HEK293 (cell line): ENCODE data around the gene DDO.

ENCODE experiments used
- CTCF ChIA-PET: fragments of 350-600 bp; formaldehyde crosslinking; extraction: SDS; loops from one replicate; lab custom pipeline; 2021; ENCODE audit warnings: antibody characterized with exemption; lab: Yijun Ruan, JAX
- POLR2A ChIA-PET: fragments of 300-600 bp; formaldehyde crosslinking; extraction: SDS; loops from one replicate; lab custom pipeline; 2020; ENCODE audit warnings: antibody characterized with exemption, inconsistent platforms; lab: Yijun Ruan, JAX
- H3K27ac ChIP-seq: fragments of 200-500 bp; sonication (Bioruptor generic); 2 replicates; pipeline ENCODE4 v1.5.1; 2014; ENCODE audit warnings: low read depth, low read length, control low read depth, inconsistent platforms; ENCODE audit errors: extremely low read depth
- H3K36me3 ChIP-seq, 2 experiments: fragments of 200-500 bp in 1 of 2; sonication (Bioruptor generic) in 1 of 2; 1 replicate in 1 of 2; 2 replicates in 1 of 2; pipeline ENCODE4 v1.5.1; 2014 to 2017; ENCODE audit warnings: inconsistent platforms in 2 of 2, low read length in 2 of 2; ENCODE audit not compliant: control insufficient read depth in 2 of 2, insufficient read depth in 1 of 2
- H3K4me1 ChIP-seq: fragments of 200-500 bp; sonication (Bioruptor generic); 2 replicates; pipeline ENCODE4 v1.5.1; 2014; ENCODE audit warnings: mild to moderate bottlenecking, low read length, inconsistent platforms; ENCODE audit not compliant: control insufficient read depth, insufficient read depth
- H3K4me3 ChIP-seq: 2 replicates; pipeline ENCODE4 v1.5.1; 2011; ENCODE audit warnings: low read depth, mild to moderate bottlenecking, control low read depth, low read length, moderate library complexity
- H3K9me3 ChIP-seq: fragments of 200-500 bp; sonication (Bioruptor generic); 2 replicates; pipeline ENCODE4 v1.5.1; 2014; ENCODE audit warnings: low read depth, low read length, inconsistent platforms; ENCODE audit not compliant: control insufficient read depth, insufficient read depth
- EGR2 ChIP-seq: fragments of 450-650 bp; formaldehyde crosslinking; IDR thresholded peaks from 2 replicates; pipeline ENCODE4 v1.5.1; 2016; ENCODE audit warnings: low read depth, missing biosample characterization, missing genetic modification characterization
- GLI2 ChIP-seq: fragments of 450-650 bp; formaldehyde crosslinking; IDR thresholded peaks from 2 replicates; pipeline ENCODE4; 2017; ENCODE audit warnings: missing biosample characterization, missing genetic modification characterization, low read depth, borderline replicate concordance
- GLIS1 ChIP-seq: fragments of 450-650 bp; formaldehyde crosslinking; IDR thresholded peaks from 2 replicates; pipeline ENCODE4 v1.5.1; 2016; ENCODE audit warnings: missing biosample characterization, missing genetic modification characterization
- HOXD13 ChIP-seq: sonication (generic); formaldehyde crosslinking; IDR thresholded peaks from 2 replicates; pipeline ENCODE4 v1.8.0; 2022; ENCODE audit warnings: missing genetic modification reagents, borderline replicate concordance
- INSM2 ChIP-seq: fragments of 450-650 bp; formaldehyde crosslinking; IDR thresholded peaks from 2 replicates; pipeline ENCODE4 v1.5.1; 2016; ENCODE audit warnings: missing biosample characterization, missing genetic modification characterization
- KLF10 ChIP-seq: fragments of 450-650 bp; IDR thresholded peaks from 2 replicates; pipeline ENCODE4 v1.5.1; 2018; ENCODE audit warnings: missing biosample characterization, mild to moderate bottlenecking, missing genetic modification characterization
- KLF9 ChIP-seq: fragments of 450-650 bp; formaldehyde crosslinking; IDR thresholded peaks from 2 replicates; pipeline ENCODE4 v1.5.1; 2016; ENCODE audit warnings: missing biosample characterization, missing genetic modification characterization, low read depth
- OVOL3 ChIP-seq: fragments of 450-650 bp; formaldehyde crosslinking; IDR thresholded peaks from 2 replicates; pipeline ENCODE4 v1.5.1; 2016; ENCODE audit warnings: missing biosample characterization, missing genetic modification characterization
- PRDM1 ChIP-seq: fragments of 450-650 bp; formaldehyde crosslinking; IDR thresholded peaks from 2 replicates; pipeline ENCODE4; 2016; ENCODE audit warnings: missing biosample characterization, missing genetic modification characterization
- REST ChIP-seq: fragments of 450-650 bp; formaldehyde crosslinking; IDR thresholded peaks from 2 replicates; pipeline ENCODE4 v1.5.1; 2016; ENCODE audit warnings: missing biosample characterization, missing genetic modification characterization
- SALL2 ChIP-seq: fragments of 450-650 bp; formaldehyde crosslinking; IDR thresholded peaks from 2 replicates; pipeline ENCODE4 v1.5.0; 2017; ENCODE audit warnings: missing biosample characterization, mild to moderate bottlenecking, missing genetic modification characterization, borderline replicate concordance
- YY1 ChIP-seq: fragments of 450-650 bp; formaldehyde crosslinking; IDR thresholded peaks from 2 replicates; pipeline ENCODE4 v1.5.1; 2018; ENCODE audit warnings: missing biosample characterization, missing genetic modification characterization
- ZBTB20 ChIP-seq: fragments of 450-650 bp; formaldehyde crosslinking; IDR thresholded peaks from 2 replicates; pipeline ENCODE4 v1.5.1; 2016; ENCODE audit warnings: missing biosample characterization, missing genetic modification characterization
- ZBTB6 ChIP-seq: fragments of 450-650 bp; formaldehyde crosslinking; IDR thresholded peaks from 2 replicates; pipeline ENCODE4 v1.5.1; 2017; ENCODE audit warnings: missing biosample characterization, missing genetic modification characterization
- ZFHX2 ChIP-seq: fragments of 450-650 bp; formaldehyde crosslinking; conservative IDR thresholded peaks from 2 replicates; pipeline ENCODE4 v1.5.1; 2016; ENCODE audit warnings: missing biosample characterization, missing genetic modification characterization
- ZIC2 ChIP-seq: fragments of 450-650 bp; formaldehyde crosslinking; IDR thresholded peaks from 2 replicates; pipeline ENCODE4 v1.5.1; 2016; ENCODE audit warnings: missing biosample characterization, missing genetic modification characterization
- ZNF112 ChIP-seq: fragments of 450-650 bp; formaldehyde crosslinking; IDR thresholded peaks from 2 replicates; pipeline ENCODE4 v1.5.0; 2017; ENCODE audit warnings: missing biosample characterization, missing genetic modification characterization
- ZNF223 ChIP-seq: fragments of 450-650 bp; formaldehyde crosslinking; IDR thresholded peaks from 2 replicates; pipeline ENCODE4 v1.5.1; 2016; ENCODE audit warnings: missing biosample characterization, missing genetic modification characterization
- ZNF324 ChIP-seq: fragments of 450-650 bp; formaldehyde crosslinking; IDR thresholded peaks from 2 replicates; pipeline ENCODE4 v1.5.1; 2016; ENCODE audit warnings: missing biosample characterization, missing genetic modification characterization
- ZNF366 ChIP-seq: fragments of 450-650 bp; formaldehyde crosslinking; conservative IDR thresholded peaks from 2 replicates; pipeline ENCODE4 v1.5.1; 2016; ENCODE audit warnings: missing biosample characterization, missing genetic modification characterization
- ZNF510 ChIP-seq: fragments of 450-650 bp; formaldehyde crosslinking; IDR thresholded peaks from 2 replicates; pipeline ENCODE4 v1.5.1; 2018; ENCODE audit warnings: mild to moderate bottlenecking, missing genetic modification characterization, missing biosample characterization; ENCODE audit not compliant: insufficient replicate concordance
- ZNF529 ChIP-seq: fragments of 450-650 bp; formaldehyde crosslinking; IDR thresholded peaks from 2 replicates; pipeline ENCODE4 v1.5.1; 2017; ENCODE audit warnings: missing genetic modification characterization, missing biosample characterization; ENCODE audit not compliant: insufficient replicate concordance
- ZNF560 ChIP-seq: fragments of 450-650 bp; formaldehyde crosslinking; IDR thresholded peaks from 2 replicates; pipeline ENCODE4 v1.5.1; 2017; ENCODE audit warnings: missing biosample characterization, missing genetic modification characterization, borderline replicate concordance
- ZNF580 ChIP-seq: fragments of 450-650 bp; formaldehyde crosslinking; IDR thresholded peaks from 2 replicates; pipeline ENCODE4 v1.5.1; 2016; ENCODE audit warnings: missing biosample characterization, missing genetic modification characterization
- ZNF645 ChIP-seq: fragments of 450-650 bp; formaldehyde crosslinking; IDR thresholded peaks from 2 replicates; pipeline ENCODE4; 2016; ENCODE audit warnings: missing biosample characterization, missing genetic modification characterization
- ZNF654 ChIP-seq: fragments of 450-650 bp; formaldehyde crosslinking; IDR thresholded peaks from 2 replicates; pipeline ENCODE4 v1.5.1; 2016; ENCODE audit warnings: low read depth, missing biosample characterization, missing genetic modification characterization
- ZNF76 ChIP-seq: fragments of 450-650 bp; formaldehyde crosslinking; IDR thresholded peaks from 2 replicates; pipeline ENCODE4; 2016; ENCODE audit warnings: low read depth, missing biosample characterization, missing genetic modification characterization, borderline replicate concordance
- ZNF777 ChIP-seq: fragments of 450-650 bp; formaldehyde crosslinking; IDR thresholded peaks from 2 replicates; pipeline ENCODE4 v1.5.1; 2017; ENCODE audit warnings: missing biosample characterization, missing genetic modification characterization, borderline replicate concordance

Gene DDO

GRCh38 chr6:110412360-110412759 lies 3.0 kb downstream of the DDO start:
- H3K4me3 ChIP-seq = no peak overlapping the region
- no peaks in the 10 kb centered on the region for H3K4me1 ChIP-seq
- no peak for TF ChIP-seq ZNF76 (tag by site-specific recombination)
- no peak for TF ChIP-seq KLF9
- no peak for TF ChIP-seq YY1 (tag by site-specific recombination)
- no peak for TF ChIP-seq OVOL3
- TF ChIP-seq ZNF654 (tag by site-specific recombination) = no peak
- TF ChIP-seq ZNF366 (tag by site-specific recombination) = no peak
- TF ChIP-seq ZNF223 = no peak
- no peak for TF ChIP-seq GLI2 (tag by site-specific recombination)
- TF ChIP-seq HOXD13 (CRISPR knock-in tag) = no peak
- TF ChIP-seq ZNF529 (tag by site-specific recombination) = no peak
- no peak for TF ChIP-seq ZNF645 (tag by site-specific recombination)
- TF ChIP-seq, all 188 proteins: peak for 0
- Histone ChIP-seq H3K27ac (no peak overlapping the region), H3K9me3 (no peaks in the 10 kb centered on the region), H3K36me3 (no peaks in the 10 kb centered on the region)
- ChIA-PET CTCF (no interaction called here), POLR2A (no interaction called here)

GRCh38 chr6:110410511-110410910 lies 4.9 kb downstream of the DDO start:
- Histone ChIP-seq H3K4me3 (no peak overlapping the region), H3K9me3 (no peaks in the 10 kb centered on the region), H3K36me3 (no peaks in the 10 kb centered on the region), H3K4me1 (no peaks in the 10 kb centered on the region), H3K27ac (no peak overlapping the region)
- ChIA-PET CTCF (interaction anchor here (0.7 kb wide), 1 partner anchor 540 kb away, joined by 3 read pairs; no protein-coding TSS in a partner anchor), POLR2A (no interaction called here)
- TF ChIP-seq PRDM1 (tag by site-specific recombination) = no peak
- TF ChIP-seq REST = no peak
- no peak for TF ChIP-seq SALL2
- no peak for TF ChIP-seq ZNF560 (tag by site-specific recombination)
- no peak for TF ChIP-seq ZNF580 (tag by site-specific recombination)
- TF ChIP-seq GLIS1 = no peak
- TF ChIP-seq KLF10 (tag by site-specific recombination) = no peak
- TF ChIP-seq ZIC2 (tag by site-specific recombination) = 0 out of 2 replicates have a peak, but pooled peaks have one; percentile 22
- TF ChIP-seq EGR2 = 0 out of 2 replicates have a peak, but pooled peaks have one; percentile 15
- TF ChIP-seq ZNF777 (tag by site-specific recombination) = no peak
- TF ChIP-seq INSM2 = no peak
- TF ChIP-seq ZBTB6 (tag by site-specific recombination) = no peak
- no peak for TF ChIP-seq GLI2 (tag by site-specific recombination)
- peak; percentile 63 for TF ChIP-seq ZFHX2 (tag by site-specific recombination)
- no peak for TF ChIP-seq ZBTB20 (tag by site-specific recombination)
- TF ChIP-seq ZNF112 (tag by site-specific recombination) = no peak
- no peak for TF ChIP-seq ZNF510
- TF ChIP-seq ZNF366 (tag by site-specific recombination) = no peak
- no peak for TF ChIP-seq ZNF324 (tag by site-specific recombination)
